ENCODE data around the gene NUBPL. TPM values are rescaled to one million over a fixed set of nuclear protein-coding genes. Genes with fewer than 3 reads are reported as not detected.
"Not testable (repeated sequence)": the region's sequence is repeated elsewhere in the genome, so short reads cannot be mapped to it uniquely, and the experiment has no call there.

NUBPL gene
- total and polyA plus RNA-seq, 12 donors: 3.6 to 27.3 (median 16.9) TPM

- WGBS, 4 donors: 88 to 97% (median 93%) methylated on average over 13 of the region's 13 CpGs
- no peak for TF ChIP-seq POLR2A (IDR thresholded peaks at IDR 0.05)
- TF ChIP-seq, protein P1, sequence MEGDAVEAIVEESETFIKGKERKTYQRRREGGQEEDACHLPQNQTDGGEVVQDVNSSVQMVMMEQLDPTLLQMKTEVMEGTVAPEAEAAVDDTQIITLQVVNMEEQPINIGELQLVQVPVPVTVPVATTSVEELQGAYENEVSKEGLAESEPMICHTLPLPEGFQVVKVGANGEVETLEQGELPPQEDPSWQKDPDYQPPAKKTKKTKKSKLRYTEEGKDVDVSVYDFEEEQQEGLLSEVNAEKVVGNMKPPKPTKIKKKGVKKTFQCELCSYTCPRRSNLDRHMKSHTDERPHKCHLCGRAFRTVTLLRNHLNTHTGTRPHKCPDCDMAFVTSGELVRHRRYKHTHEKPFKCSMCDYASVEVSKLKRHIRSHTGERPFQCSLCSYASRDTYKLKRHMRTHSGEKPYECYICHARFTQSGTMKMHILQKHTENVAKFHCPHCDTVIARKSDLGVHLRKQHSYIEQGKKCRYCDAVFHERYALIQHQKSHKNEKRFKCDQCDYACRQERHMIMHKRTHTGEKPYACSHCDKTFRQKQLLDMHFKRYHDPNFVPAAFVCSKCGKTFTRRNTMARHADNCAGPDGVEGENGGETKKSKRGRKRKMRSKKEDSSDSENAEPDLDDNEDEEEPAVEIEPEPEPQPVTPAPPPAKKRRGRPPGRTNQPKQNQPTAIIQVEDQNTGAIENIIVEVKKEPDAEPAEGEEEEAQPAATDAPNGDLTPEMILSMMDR (IDR thresholded peaks at IDR 0.05): no peak
Observed at GRCh38 chr14:31864937-31865855, 304.0 kb downstream of the NUBPL start.

DNA sequence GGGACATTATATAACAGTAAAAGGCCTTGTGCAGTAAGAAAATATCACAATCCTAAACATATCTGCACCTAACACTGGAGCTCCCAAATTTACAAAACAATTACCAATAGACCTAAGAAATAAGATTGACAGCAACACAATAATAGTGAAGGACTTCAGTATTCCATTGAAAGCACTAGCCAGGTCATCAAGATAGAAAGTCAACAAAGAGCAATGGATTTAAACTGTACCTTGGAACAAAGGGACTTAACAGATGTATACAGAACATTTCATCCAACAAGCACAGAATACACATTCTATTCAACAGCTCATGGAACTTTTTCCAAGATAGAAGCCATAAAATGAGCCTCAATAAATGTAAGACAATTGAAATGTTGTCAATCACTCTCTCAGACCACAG lies 306.4 kb downstream of the NUBPL start:
- H3K27me3 ChIP-seq: no peaks in the 10 kb centered on the region
- DNase-seq: no peak
- intact Hi-C loops (cut with DNase I): no loop called here
- H3K36me3 ChIP-seq (replicated peaks in 1 of 2): no peaks in the 10 kb centered on the region
- H3K27ac ChIP-seq: no peak overlapping the region
- H3K4me1 ChIP-seq (replicated peaks in 1 of 2): no peaks in the 10 kb centered on the region
- no peak overlapping the region for H3K4me3 ChIP-seq
- TF ChIP-seq POLR2A (IDR thresholded peaks at IDR 0.05): no peak
- TF ChIP-seq, protein P1 (IDR thresholded peaks at IDR 0.05): no peak
- no peaks in the 10 kb centered on the region for H3K9me3 ChIP-seq (replicated peaks in 1 of 3)

More at GRCh38 chr14:31864937-31865855, 304.0 kb downstream of the NUBPL start:
- intact Hi-C loops (cut with DNase I): no loop called here
- no peak for DNase-seq
- Histone ChIP-seq H3K27me3 (no peaks in the 10 kb centered on the region), H3K4me1 (replicated peaks in 1 of 2) (no peaks in the 10 kb centered on the region), H3K4me3 (no peak overlapping the region), H3K9me3 (replicated peaks in 1 of 3) (no peaks in the 10 kb centered on the region), H3K27ac (no peak overlapping the region), H3K36me3 (replicated peaks in 1 of 2) (no peaks in the 10 kb centered on the region)

DNA sequence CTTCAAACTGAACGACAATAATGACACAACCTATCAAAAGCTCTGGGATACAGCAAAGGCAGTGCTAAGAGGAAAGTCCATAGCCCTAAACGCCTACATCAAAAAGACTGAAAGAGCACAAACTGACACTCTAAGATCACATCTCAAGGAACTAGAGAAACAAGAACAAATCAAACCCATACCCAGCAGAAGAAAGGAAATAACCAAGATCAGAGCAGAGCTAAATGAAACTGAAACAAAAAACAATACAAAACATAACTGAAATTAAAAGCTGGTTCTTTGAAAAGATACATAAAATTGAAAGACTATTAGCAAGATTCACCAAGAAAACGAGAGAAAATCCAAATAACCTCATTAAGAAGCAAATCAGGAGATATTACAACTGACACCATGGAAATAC lies 306.9 kb downstream of the NUBPL start:
- WGBS, 4 donors: 71 to 89% (median 77%) methylated on average over 3 of the region's 3 CpGs
- H3K9me3 ChIP-seq (replicated peaks in 1 of 3); H3K27ac ChIP-seq; DNase-seq; H3K4me1 ChIP-seq (replicated peaks in 1 of 2); H3K36me3 ChIP-seq (replicated peaks in 1 of 2); intact Hi-C loops (cut with DNase I); H3K27me3 ChIP-seq; H3K4me3 ChIP-seq: not testable (repeated sequence)

DNA sequence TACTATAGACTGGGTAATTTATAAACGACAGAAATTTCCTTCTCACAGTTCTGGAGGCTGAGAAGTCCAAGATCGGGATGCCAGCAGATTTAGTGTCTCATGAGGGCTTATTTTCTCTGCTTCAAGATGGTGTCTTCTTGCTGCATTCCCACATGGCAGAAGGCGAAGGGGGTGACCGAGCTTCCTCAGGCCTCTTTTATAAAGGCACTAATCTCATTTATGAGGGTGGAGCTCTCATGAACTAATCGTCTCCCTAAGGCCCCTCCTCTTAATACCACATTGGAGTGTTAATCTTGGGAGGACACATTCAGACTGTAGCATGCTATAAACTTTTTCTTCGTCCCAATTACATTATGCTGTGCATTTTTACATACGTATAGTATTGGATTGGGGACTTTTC lies 315.5 kb downstream of the NUBPL start:
- peak overlapping the region in 1 of 5 donors; percentile 19 for H3K27ac ChIP-seq
- TF ChIP-seq, protein P1 (IDR thresholded peaks at IDR 0.05): no peak
- no peak for TF ChIP-seq POLR2A (IDR thresholded peaks at IDR 0.05)
- H3K9me3 ChIP-seq (replicated peaks in 1 of 3): no peaks in the 10 kb centered on the region
- no peak for DNase-seq
- H3K36me3 ChIP-seq (replicated peaks in 1 of 2): no peaks in the 10 kb centered on the region
- intact Hi-C loops (cut with DNase I): no loop called here
- H3K4me3 ChIP-seq: no peak overlapping the region
- no peaks in the 10 kb centered on the region for H3K27me3 ChIP-seq
- 83 to 90% (median 86%) methylated on average over 7 of the region's 7 CpGs for WGBS, 4 donors
- peaks cover 0 to 7% of the 10 kb centered on the region in 2 donors for H3K4me1 ChIP-seq (replicated peaks in 1 of 2)

Measured in adrenal gland (tissue), 12 donors.